Liver (tissue), 9 donors: ENCODE results near the gene ANXA10. TPM values are rescaled to one million over a fixed set of nuclear protein-coding genes. Genes with fewer than 3 reads are reported as not detected.

Experiments used
- DNase-seq: peaks from one replicate; pipeline ENCODE4 v3.0.0-alpha.2; 2017; ENCODE audit warnings: low spot score
- H3K27ac ChIP-seq, 2 donors: one replicate each; pipeline ENCODE4 v1.7.0; 2013; ENCODE audit warnings: inconsistent platforms in 2 of 2, low read length in 2 of 2, control low read depth in 1 of 2, low read depth in 1 of 2, mild to moderate bottlenecking in 1 of 2
- H3K27me3 ChIP-seq, 4 donors: one replicate each; pipeline versions ENCODE4 v1.6.1 to v1.7.0; 2013; ENCODE audit warnings: low read length in 3 of 4, inconsistent platforms in 1 of 4, mild to moderate bottlenecking in 1 of 4, moderate library complexity in 1 of 4; ENCODE audit not compliant: control insufficient read depth in 4 of 4, insufficient read depth in 4 of 4
- H3K36me3 ChIP-seq, 4 donors: one replicate each; pipeline versions ENCODE4 v1.6.1 to v1.7.0; 2013; ENCODE audit warnings: low read length in 3 of 4, mild to moderate bottlenecking in 3 of 4, low read depth in 1 of 4, moderate library complexity in 1 of 4; ENCODE audit not compliant: control insufficient read depth in 4 of 4, insufficient read depth in 3 of 4
- H3K4me1 ChIP-seq, 4 donors: one replicate each; pipeline versions ENCODE4 v1.6.1 to v1.7.0; 2013; ENCODE audit warnings: low read length in 3 of 4, mild to moderate bottlenecking in 3 of 4, moderate library complexity in 1 of 4; ENCODE audit not compliant: control insufficient read depth in 4 of 4, insufficient read depth in 4 of 4
- H3K4me3 ChIP-seq, 3 donors: one replicate each; pipeline versions ENCODE4 v1.6.1 to v1.7.0; 2013; ENCODE audit warnings: low read length in 3 of 3, control low read depth in 1 of 3, low read depth in 1 of 3, mild to moderate bottlenecking in 1 of 3
- H3K9ac ChIP-seq, 2 donors: one replicate each; pipeline ENCODE4 v1.7.0; 2013; ENCODE audit warnings: low read length in 2 of 2, mild to moderate bottlenecking in 2 of 2, moderate library complexity in 2 of 2, control low read depth in 1 of 2, low read depth in 1 of 2
- H3K9me3 ChIP-seq, 4 donors: one replicate each; pipeline versions ENCODE4 v1.6.1 to v1.7.0; 2013; ENCODE audit warnings: low read length in 3 of 4; ENCODE audit not compliant: control insufficient read depth in 4 of 4
- CTCF ChIP-seq: fragments of 150-350 bp; IDR thresholded peaks from 2 replicates; pipeline ENCODE4 v1.5.1; 2017; ENCODE audit warnings: improper control_type of control experiment, low read depth, low read length; ENCODE audit not compliant: missing input control
- EGR1 ChIP-seq, 2 donors: IDR thresholded peaks; 2 replicates each; pipeline ENCODE4 v1.6.1; 2016 to 2018; ENCODE audit warnings: antibody characterized with exemption in 2 of 2, low read depth in 2 of 2
- FOXA1 ChIP-seq: IDR thresholded peaks from 2 replicates; pipeline ENCODE4 v1.6.1; 2016; ENCODE audit warnings: antibody characterized with exemption
- FOXA2 ChIP-seq: IDR thresholded peaks from 2 replicates; pipeline ENCODE4 v1.6.1; 2016; ENCODE audit warnings: antibody characterized with exemption
- GABPA ChIP-seq, 2 donors: IDR thresholded peaks in 1 of 2; conservative IDR thresholded peaks in 1 of 2; 2 replicates each; pipeline ENCODE4 v1.6.1; 2016; ENCODE audit warnings: antibody characterized with exemption in 2 of 2, mild to moderate bottlenecking in 1 of 2, moderate library complexity in 1 of 2
- HNF4A ChIP-seq, 2 donors: conservative IDR thresholded peaks; 2 replicates each; pipeline ENCODE4 v1.6.1; 2016; ENCODE audit warnings: antibody characterized with exemption in 2 of 2, mild to moderate bottlenecking in 2 of 2
- HNF4G ChIP-seq: IDR thresholded peaks from 2 replicates; pipeline ENCODE4 v1.6.1; 2016; ENCODE audit warnings: antibody characterized with exemption
- JUND ChIP-seq, 2 donors: IDR thresholded peaks; 2 replicates each; pipeline ENCODE4 v1.6.1; 2016; ENCODE audit warnings: antibody characterized with exemption in 2 of 2
- MAX ChIP-seq: IDR thresholded peaks from 2 replicates; pipeline ENCODE4 v1.6.1; 2016; ENCODE audit warnings: antibody characterized with exemption
- RAD21 ChIP-seq, 2 donors: IDR thresholded peaks; 2 replicates each; pipeline ENCODE4 v1.6.1; 2016; ENCODE audit warnings: antibody characterized with exemption in 2 of 2, mild to moderate bottlenecking in 2 of 2
- REST ChIP-seq: IDR thresholded peaks from 2 replicates; pipeline ENCODE4 v1.6.1; 2016; ENCODE audit warnings: antibody characterized with exemption, mild to moderate bottlenecking
- SP1 ChIP-seq: IDR thresholded peaks from 2 replicates; pipeline ENCODE4 v1.6.1; 2018; ENCODE audit warnings: antibody characterized with exemption, mild to moderate bottlenecking
- TAF1 ChIP-seq: conservative IDR thresholded peaks from 2 replicates; pipeline ENCODE4 v1.6.1; 2016; ENCODE audit warnings: antibody characterized with exemption, mild to moderate bottlenecking
- YY1 ChIP-seq: IDR thresholded peaks from 2 replicates; pipeline ENCODE4 v1.6.1; 2016; ENCODE audit warnings: antibody characterized with exemption, mild to moderate bottlenecking
- ZBTB33 ChIP-seq: IDR thresholded peaks from 2 replicates; pipeline ENCODE4 v1.6.1; 2016; ENCODE audit warnings: antibody characterized with exemption
- WGBS: extraction: QIAGEN DNeasy Blood & Tissue Kit; methylation state at CpG from one replicate; pipeline ENCODE4 v1.1.7; 2013; 5-methylcytosine and 5-hydroxymethylcytosine counted together
- polyA plus RNA-seq, 2 donors: library from polyadenylated mRNA; stranded (reverse) in 1 of 2; unstranded in 1 of 2; fragments of 200-250 nt in 1 of 2; fragments of >200 nt in 1 of 2; fragmentation: Nextera tagmentation in 1 of 2; extraction: Ambion mirVana in 1 of 2; gene quantifications; one replicate each; pipeline versions ENCODE4 v1.2.1 to v1.2.3, GENCODE V29; 2013 to 2015
- total RNA-seq, 2 donors: library from RNA; depleted of rRNA; stranded (reverse); fragments of >200 nt; gene quantifications; one replicate each; pipeline ENCODE4 v1.2.3, GENCODE V29; 2014
- donor health status: healthy.
- donor health status: healthy.
- donor health status: healthy.
- donor health status: healthy.
- donor health status: healthy.

The ANXA10 gene
- total and polyA plus RNA-seq, 4 donors, result 6.3 to 45.4 (median 28.3) TPM

GRCh38 chr4:168167714-168168284, 75.5 kb downstream of the ANXA10 start:
- Histone ChIP-seq H3K27me3 (no peaks in the 10 kb centered on the region), H3K27ac (no peak overlapping the region)

More at GRCh38 chr4:168167714-168168284, 75.5 kb downstream of the ANXA10 start:
- TF ChIP-seq CTCF, result no peak
- TF ChIP-seq REST, result no peak
- no peak for TF ChIP-seq FOXA2
- no peak for TF ChIP-seq SP1
- no peak for TF ChIP-seq GABPA (IDR thresholded peaks at IDR 0.05 in 1 of 2, conservative IDR thresholded peaks at IDR 0.05 in 1 of 2)
- no peak for TF ChIP-seq MAX
- no peak for TF ChIP-seq ZBTB33
- TF ChIP-seq YY1, result no peak
- TF ChIP-seq RAD21 (IDR thresholded peaks at IDR 0.05), result no peak
- TF ChIP-seq HNF4A (conservative IDR thresholded peaks at IDR 0.05), result no peak
- TF ChIP-seq TAF1, result no peak
- TF ChIP-seq EGR1 (IDR thresholded peaks at IDR 0.05; ENCODE audit: low read depth in 2 of 2), result no peak
- TF ChIP-seq FOXA1, result no peak
- no peak for TF ChIP-seq HNF4G
- no peak for TF ChIP-seq JUND (IDR thresholded peaks at IDR 0.05)
- DNase-seq, result no peak
- H3K36me3 ChIP-seq, result no peaks in the 10 kb centered on the region
- peaks cover 1 to 29% (median 17%) of the 10 kb centered on the region in 4 donors for H3K4me1 ChIP-seq
- 65% methylated on average over 6 of the region's 6 CpGs for WGBS
- no peak overlapping the region for H3K9ac ChIP-seq
- H3K4me3 ChIP-seq, result no peak overlapping the region
- H3K9me3 ChIP-seq, result no peaks in the 10 kb centered on the region
